Neural progenitor cell (in vitro differentiated cells): ENCODE measurements around the gene FARS2.

Experiments used
- EZH2 ChIP-seq: fragments of 200-600 bp; sonication (generic); IDR thresholded peaks from 2 replicates; pipeline ENCODE4 v1.6.1; 2017; ENCODE audit warnings: antibody characterized with exemption, mild to moderate bottlenecking, moderate library complexity
- EZH2phosphoT487 ChIP-seq: fragments of 200-600 bp; sonication (generic); IDR thresholded peaks from 2 replicates; pipeline ENCODE4 v1.6.1; 2017; ENCODE audit warnings: antibody characterized with exemption
- TF ChIP-seq, protein P1 (sequence below): fragments of 200-600 bp; sonication (generic); IDR thresholded peaks from 2 replicates; pipeline ENCODE4 v1.5.1; 2017; ENCODE audit warnings: antibody characterized with exemption, mild to moderate bottlenecking

DNA sequence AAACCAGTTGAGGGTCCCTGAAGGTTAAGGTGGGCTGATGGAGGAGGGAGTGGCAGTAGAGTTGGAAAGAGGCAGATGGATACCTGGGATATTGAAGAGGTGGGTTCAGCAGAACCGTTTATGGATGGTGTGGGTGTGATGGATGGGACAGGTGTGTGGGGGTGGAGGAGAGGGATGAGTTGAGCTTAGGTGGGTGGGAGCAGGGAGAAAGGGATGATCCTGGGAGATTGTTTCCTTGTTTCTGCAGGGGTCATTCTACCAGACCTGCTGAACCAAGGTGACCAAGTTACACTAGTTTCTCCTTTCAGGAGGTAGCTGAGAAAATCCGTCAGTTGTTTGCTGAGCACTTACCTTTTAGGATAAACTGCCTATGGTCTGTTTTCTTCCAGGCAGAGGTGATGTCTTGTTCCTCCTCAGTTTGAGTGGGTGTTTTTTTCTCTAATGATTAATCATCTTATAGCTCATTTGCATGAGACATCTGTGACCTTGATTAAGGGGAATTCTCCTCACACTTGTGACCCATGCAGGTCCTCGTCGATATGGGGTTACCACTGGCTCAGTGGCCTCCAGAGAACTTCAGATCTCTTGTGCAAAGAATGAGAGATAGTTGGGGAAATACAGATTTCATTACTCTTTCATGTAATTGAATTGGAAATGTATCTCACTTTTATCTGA lies 53.0 kb downstream of the FARS2 start:
- TF ChIP-seq, protein P1, sequence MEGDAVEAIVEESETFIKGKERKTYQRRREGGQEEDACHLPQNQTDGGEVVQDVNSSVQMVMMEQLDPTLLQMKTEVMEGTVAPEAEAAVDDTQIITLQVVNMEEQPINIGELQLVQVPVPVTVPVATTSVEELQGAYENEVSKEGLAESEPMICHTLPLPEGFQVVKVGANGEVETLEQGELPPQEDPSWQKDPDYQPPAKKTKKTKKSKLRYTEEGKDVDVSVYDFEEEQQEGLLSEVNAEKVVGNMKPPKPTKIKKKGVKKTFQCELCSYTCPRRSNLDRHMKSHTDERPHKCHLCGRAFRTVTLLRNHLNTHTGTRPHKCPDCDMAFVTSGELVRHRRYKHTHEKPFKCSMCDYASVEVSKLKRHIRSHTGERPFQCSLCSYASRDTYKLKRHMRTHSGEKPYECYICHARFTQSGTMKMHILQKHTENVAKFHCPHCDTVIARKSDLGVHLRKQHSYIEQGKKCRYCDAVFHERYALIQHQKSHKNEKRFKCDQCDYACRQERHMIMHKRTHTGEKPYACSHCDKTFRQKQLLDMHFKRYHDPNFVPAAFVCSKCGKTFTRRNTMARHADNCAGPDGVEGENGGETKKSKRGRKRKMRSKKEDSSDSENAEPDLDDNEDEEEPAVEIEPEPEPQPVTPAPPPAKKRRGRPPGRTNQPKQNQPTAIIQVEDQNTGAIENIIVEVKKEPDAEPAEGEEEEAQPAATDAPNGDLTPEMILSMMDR, result no peak
- TF ChIP-seq EZH2phosphoT487, result no peak
- TF ChIP-seq EZH2, result no peak
